Thyroid gland (tissue), 4 donors: Measurements from ENCODE around the gene ZNF296. TPM values are rescaled to one million over a fixed set of nuclear protein-coding genes. Genes with fewer than 3 reads are reported as not detected.

Source experiments
- DNase-seq, 2 donors: peaks; one replicate each; pipeline ENCODE4 v3.0.0-alpha.2; 2019
- H3K27ac ChIP-seq, 3 donors: fragments of 200-600 bp; sonication (generic); 1 replicate in 2 of 3; 2 replicates in 1 of 3; pipeline ENCODE4 v1.5.1; 2016 to 2019; ENCODE audit warnings: mild to moderate bottlenecking in 1 of 3, moderate library complexity in 1 of 3
- H3K27me3 ChIP-seq: fragments of 200-600 bp; sonication (generic); one replicate; pipeline ENCODE4 v1.5.1; 2019
- H3K36me3 ChIP-seq, 2 donors: fragments of 200-600 bp; sonication (generic); one replicate each; pipeline ENCODE4 v1.5.1; 2016 to 2019
- H3K4me1 ChIP-seq, 2 donors: fragments of 200-600 bp; sonication (generic); one replicate each; pipeline ENCODE4 v1.5.1; 2017 to 2019
- H3K4me3 ChIP-seq, 3 donors: fragments of 200-600 bp; sonication (generic); replicated peaks in 1 of 3; 1 replicate in 2 of 3; 2 replicates in 1 of 3; pipeline ENCODE4 v1.5.1; 2016; ENCODE audit warnings: mild to moderate bottlenecking in 1 of 3
- H3K9me3 ChIP-seq: fragments of 200-600 bp; sonication (generic); one replicate; pipeline ENCODE4 v1.5.1; 2017
- POLR2A ChIP-seq, 2 donors: fragments of 450-650 bp; IDR thresholded peaks; one replicate each; pipeline ENCODE4 v1.6.1; 2017; ENCODE audit warnings: antibody characterized with exemption in 2 of 2, mild to moderate bottlenecking in 2 of 2, moderate library complexity in 1 of 2
- WGBS, 2 donors: methylation state at CpG; one replicate each; pipeline ENCODE4 v1.1.5; 2017; 5-methylcytosine and 5-hydroxymethylcytosine counted together
- intact Hi-C: fragments of 100-400 bp; cut with DNase I; formaldehyde crosslinking; loops from one replicate; pipeline ENCODE4 v1.15.1; 2023
- total RNA-seq, 4 donors: library from RNA; depleted of rRNA; stranded (reverse); fragments of >200 nt; gene quantifications; one replicate each; pipeline ENCODE4 v1.2.3, GENCODE V29; 2016
- TF ChIP-seq, protein P1 (sequence below), 6 experiments: fragments of 200-600 bp in 3 of 6; fragments of 450-650 bp in 3 of 6; sonication (generic) in 3 of 6; IDR thresholded peaks; one replicate each; pipeline ENCODE4 v1.5.1; 2016 to 2019; ENCODE audit warnings: antibody characterized with exemption in 6 of 6, mild to moderate bottlenecking in 2 of 6, inconsistent platforms in 1 of 6, moderate library complexity in 1 of 6

The ZNF296 gene
- total RNA-seq: 1 to 10 TPM in 1 of 4 donors, under 1 TPM in 2, not detected in 1; 0.34 to 2.1 (median 0.78) TPM

DNA sequence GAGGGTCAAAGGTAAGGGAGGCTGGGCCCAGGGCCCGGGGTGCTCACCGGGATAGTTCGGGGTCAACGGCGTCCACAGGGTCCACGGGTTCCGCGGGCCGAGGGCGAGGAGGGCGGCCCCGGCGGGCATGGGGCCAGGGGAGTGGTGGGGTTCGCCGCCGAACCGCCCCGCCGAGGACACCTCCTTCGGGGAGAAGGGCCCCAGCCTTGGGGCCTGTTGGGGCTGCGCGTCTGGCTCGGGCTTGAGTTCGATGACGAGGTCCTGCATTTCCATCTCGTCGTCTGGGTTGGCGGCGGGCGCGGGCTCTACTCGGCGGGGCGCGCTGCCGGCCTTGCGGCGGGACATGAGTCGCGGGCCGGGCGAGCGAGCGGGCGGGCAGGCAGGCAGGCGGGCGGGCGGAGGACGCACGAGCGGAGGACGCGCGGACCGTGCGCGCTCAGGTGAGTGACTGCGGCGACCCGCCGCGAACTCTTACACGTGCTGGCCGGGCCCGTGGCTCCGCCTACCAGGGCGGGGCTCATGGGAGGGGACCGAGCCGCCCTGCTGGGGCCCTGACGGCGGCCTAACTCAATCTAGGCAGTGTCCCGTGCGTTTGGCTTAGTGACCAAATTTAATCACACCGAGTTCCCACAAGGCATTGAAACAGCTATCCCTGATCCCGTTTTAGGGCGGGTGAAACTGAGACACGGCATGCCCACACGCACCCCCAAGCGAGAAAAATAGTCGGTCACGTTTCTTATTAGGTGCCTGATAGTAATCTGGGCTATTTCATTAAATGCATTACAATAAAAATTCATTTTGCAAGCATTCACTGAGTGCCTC lies at the start of gene ZNF296:
ZNF296 (minus strand) TSS at position 450 of the 822 bp plus-strand sequence; CDS start at position 345, 105 bp downstream.
- H3K4me3 ChIP-seq: peak within 1 kb of the TSS in 1 of 3 donors; percentile 48
- peak; percentile 79 to 81 for DNase-seq
- intact Hi-C loops: no loop called here
- H3K27me3 ChIP-seq: no peaks in the 10 kb centered on the region
- H3K9me3 ChIP-seq: no peaks in the 10 kb centered on the region
- TF ChIP-seq, protein P1, sequence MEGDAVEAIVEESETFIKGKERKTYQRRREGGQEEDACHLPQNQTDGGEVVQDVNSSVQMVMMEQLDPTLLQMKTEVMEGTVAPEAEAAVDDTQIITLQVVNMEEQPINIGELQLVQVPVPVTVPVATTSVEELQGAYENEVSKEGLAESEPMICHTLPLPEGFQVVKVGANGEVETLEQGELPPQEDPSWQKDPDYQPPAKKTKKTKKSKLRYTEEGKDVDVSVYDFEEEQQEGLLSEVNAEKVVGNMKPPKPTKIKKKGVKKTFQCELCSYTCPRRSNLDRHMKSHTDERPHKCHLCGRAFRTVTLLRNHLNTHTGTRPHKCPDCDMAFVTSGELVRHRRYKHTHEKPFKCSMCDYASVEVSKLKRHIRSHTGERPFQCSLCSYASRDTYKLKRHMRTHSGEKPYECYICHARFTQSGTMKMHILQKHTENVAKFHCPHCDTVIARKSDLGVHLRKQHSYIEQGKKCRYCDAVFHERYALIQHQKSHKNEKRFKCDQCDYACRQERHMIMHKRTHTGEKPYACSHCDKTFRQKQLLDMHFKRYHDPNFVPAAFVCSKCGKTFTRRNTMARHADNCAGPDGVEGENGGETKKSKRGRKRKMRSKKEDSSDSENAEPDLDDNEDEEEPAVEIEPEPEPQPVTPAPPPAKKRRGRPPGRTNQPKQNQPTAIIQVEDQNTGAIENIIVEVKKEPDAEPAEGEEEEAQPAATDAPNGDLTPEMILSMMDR (IDR thresholded peaks at IDR 0.05): no peak
- TF ChIP-seq POLR2A (IDR thresholded peaks at IDR 0.05): peak in 1 of 2 donors; percentile 72
- peaks cover 12 to 37% of the 10 kb centered on the region in 2 donors for H3K4me1 ChIP-seq
- peaks cover 0 to 4% of the 10 kb centered on the region in 2 donors for H3K36me3 ChIP-seq
- peak within 1 kb of the TSS in 1 of 3 donors; percentile 56 for H3K27ac ChIP-seq
- WGBS, 2 donors: 13 to 24% methylated on average over 7 to 15 of the region's 81 CpGs

DNA sequence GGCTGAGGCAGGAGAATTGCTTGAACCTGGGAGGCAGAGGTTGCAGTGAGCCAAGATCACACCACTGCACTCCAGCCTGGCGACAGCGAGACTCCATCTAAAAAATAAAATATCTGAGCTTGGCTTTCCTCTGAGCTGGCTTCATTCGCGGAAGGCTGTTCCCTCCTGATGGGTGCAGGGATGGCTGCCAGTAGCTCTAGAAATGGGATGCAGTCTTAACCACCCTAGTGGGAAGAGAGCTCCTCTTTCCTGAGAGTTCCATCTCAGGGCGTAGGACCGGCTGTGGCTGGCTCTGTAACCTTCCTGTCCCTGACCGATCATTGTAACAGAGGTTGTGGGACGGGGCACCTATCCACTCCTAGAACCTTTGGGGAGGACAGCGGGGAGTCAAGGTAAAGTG lies 49.1 kb upstream of the ZNF296 start:
- Histone ChIP-seq H3K27me3 (no peaks in the 10 kb centered on the region), H3K4me3 (no peak overlapping the region), H3K4me1 (peaks cover 8 to 36% of the 10 kb centered on the region in 2 donors), H3K9me3 (no peaks in the 10 kb centered on the region), H3K36me3 (no peaks in the 10 kb centered on the region), H3K27ac (no peak overlapping the region)
- TF ChIP-seq, protein P1 (IDR thresholded peaks at IDR 0.05): no peak
- TF ChIP-seq POLR2A (IDR thresholded peaks at IDR 0.05): no peak
- intact Hi-C loops: no loop called here
- WGBS, 2 donors: 90 to 93% methylated on average over 9 of the region's 9 CpGs
- DNase-seq: no peak

DNA sequence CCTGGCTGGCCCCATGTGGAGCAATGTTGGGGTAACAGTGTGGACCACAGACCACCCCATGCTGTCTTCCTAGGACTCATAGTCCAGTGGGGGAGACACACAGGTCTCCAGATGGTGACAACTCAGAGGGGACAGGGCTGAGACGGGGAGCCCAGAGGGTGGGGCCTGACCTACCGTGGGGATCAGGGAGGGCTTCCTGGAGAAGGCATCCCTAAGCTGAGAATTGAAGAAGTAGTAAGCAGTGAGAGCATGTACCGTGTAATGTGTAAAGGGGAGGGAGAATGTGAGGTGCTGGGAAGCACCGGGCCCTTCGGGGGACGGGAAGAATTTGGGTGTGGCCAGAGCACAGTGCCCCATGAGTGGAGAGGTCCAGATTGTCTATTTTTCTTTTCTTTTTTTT lies 47.7 kb upstream of the ZNF296 start:
- no peaks in the 10 kb centered on the region for H3K27me3 ChIP-seq
- H3K4me1 ChIP-seq: peaks cover 8 to 44% of the 10 kb centered on the region in 2 donors
- H3K27ac ChIP-seq: no peak overlapping the region
- H3K9me3 ChIP-seq: no peaks in the 10 kb centered on the region
- DNase-seq: no peak
- WGBS, 2 donors: 68 to 87% methylated on average over 6 of the region's 6 CpGs
- H3K36me3 ChIP-seq: no peaks in the 10 kb centered on the region
- intact Hi-C loops: no loop called here
- TF ChIP-seq, protein P1 (IDR thresholded peaks at IDR 0.05): no peak
- no peak for TF ChIP-seq POLR2A (IDR thresholded peaks at IDR 0.05)
- H3K4me3 ChIP-seq: no peak overlapping the region

DNA sequence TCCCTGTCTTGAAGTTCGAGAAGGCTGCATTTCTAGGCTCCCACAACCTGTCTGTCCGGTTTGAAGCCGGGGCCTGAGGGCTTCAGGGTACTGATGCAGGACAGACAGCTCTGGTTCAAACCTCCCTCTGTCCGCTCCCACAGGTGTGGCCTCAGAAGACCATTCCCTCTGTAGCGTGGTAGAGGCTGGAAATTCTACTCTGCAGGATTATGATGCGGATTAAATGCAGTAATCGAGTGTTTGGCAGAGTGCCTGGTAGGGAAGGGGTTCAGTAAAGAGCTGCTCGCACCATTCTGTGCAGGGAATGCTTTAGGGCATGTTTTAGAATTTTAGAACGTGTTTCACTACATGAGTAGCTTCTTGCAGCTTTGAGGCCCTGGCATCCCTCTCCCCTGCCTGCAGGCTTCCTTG lies 47.2 kb upstream of the ZNF296 start:
- TF ChIP-seq, protein P1 (IDR thresholded peaks at IDR 0.05): no peak
- TF ChIP-seq POLR2A (IDR thresholded peaks at IDR 0.05): no peak
- DNase-seq: peak; percentile 77 to 85
- no peaks in the 10 kb centered on the region for H3K27me3 ChIP-seq

DNA sequence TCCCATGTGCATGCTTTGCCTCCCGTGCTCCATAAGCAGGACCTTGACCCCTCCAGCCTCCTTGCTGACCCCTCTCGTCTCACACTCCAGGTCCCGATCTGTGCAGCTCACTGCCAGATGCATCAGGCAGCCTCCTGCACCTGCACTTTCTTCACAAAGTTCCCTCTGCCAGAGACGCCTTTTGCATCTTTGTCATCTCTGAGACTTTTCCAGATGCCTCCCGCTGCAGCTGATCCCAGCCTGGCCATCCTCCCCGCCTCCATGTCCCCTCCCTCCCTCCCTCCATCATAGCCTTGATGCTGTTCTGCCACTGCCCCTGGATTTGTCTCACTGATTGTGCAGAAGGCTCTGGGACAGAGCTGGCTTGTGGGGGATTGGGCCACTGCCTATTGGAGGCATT lies 46.6 kb upstream of the ZNF296 start:
- no peak overlapping the region for H3K4me3 ChIP-seq
- no peaks in the 10 kb centered on the region for H3K27me3 ChIP-seq
- intact Hi-C loops: no loop called here
- no peak for DNase-seq
- no peak overlapping the region for H3K27ac ChIP-seq
- no peaks in the 10 kb centered on the region for H3K36me3 ChIP-seq
- WGBS, 2 donors: 88 to 96% methylated on average over 6 of the region's 6 CpGs
- peaks cover 8 to 56% of the 10 kb centered on the region in 2 donors for H3K4me1 ChIP-seq
- TF ChIP-seq POLR2A (IDR thresholded peaks at IDR 0.05): no peak
- TF ChIP-seq, protein P1 (IDR thresholded peaks at IDR 0.05): no peak
- H3K9me3 ChIP-seq: no peaks in the 10 kb centered on the region

More for the DNA sequence above, 47.2 kb upstream of the ZNF296 start:
- intact Hi-C loops: no loop called here
- WGBS, 2 donors: 51 to 57% methylated on average over 7 of the region's 9 CpGs
- Histone ChIP-seq H3K4me1 (peaks cover 8 to 50% of the 10 kb centered on the region in 2 donors), H3K4me3 (no peak overlapping the region), H3K27ac (no peak overlapping the region), H3K36me3 (no peaks in the 10 kb centered on the region), H3K9me3 (no peaks in the 10 kb centered on the region)
